Breast epithelium (tissue), 3 donors: ENCODE measurements around the gene DYNLRB2.

Experiments
- POLR2A ChIP-seq: fragments of 450-650 bp; IDR thresholded peaks from one replicate; pipeline ENCODE4 v1.6.1; 2016; ENCODE audit warnings: antibody characterized with exemption, mild to moderate bottlenecking, moderate library complexity
- POLR2AphosphoS5 ChIP-seq, 3 donors: sonication (generic); formaldehyde crosslinking; IDR thresholded peaks; one replicate each; pipeline ENCODE4 v1.6.1; 2017; ENCODE audit warnings: antibody characterized with exemption in 3 of 3
- TF ChIP-seq, protein P1 (sequence below), 3 donors: fragments of 450-650 bp; IDR thresholded peaks; one replicate each; pipeline ENCODE4 v1.5.1; 2016 to 2017; ENCODE audit warnings: antibody characterized with exemption in 3 of 3, mild to moderate bottlenecking in 3 of 3, moderate library complexity in 3 of 3

DNA sequence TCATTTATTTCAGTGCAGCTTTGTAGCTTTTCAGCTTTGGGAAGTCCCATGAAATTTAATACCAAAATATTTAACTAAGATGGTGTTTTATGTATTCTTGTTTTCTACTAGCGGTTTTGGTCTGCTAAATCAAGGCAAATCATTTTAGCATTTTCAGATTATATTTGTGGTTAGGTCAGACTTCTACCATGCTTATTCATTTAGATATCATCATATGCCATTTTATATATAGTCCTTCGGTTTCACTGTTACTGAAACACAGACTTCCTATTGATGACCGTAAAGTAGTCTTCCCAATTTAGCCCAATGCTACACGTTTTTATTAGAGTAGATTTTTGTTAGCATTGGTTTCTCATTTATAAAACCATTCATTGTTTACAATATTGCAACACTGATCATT, 5.5 kb downstream of the DYNLRB2 start:
- TF ChIP-seq, protein P1, sequence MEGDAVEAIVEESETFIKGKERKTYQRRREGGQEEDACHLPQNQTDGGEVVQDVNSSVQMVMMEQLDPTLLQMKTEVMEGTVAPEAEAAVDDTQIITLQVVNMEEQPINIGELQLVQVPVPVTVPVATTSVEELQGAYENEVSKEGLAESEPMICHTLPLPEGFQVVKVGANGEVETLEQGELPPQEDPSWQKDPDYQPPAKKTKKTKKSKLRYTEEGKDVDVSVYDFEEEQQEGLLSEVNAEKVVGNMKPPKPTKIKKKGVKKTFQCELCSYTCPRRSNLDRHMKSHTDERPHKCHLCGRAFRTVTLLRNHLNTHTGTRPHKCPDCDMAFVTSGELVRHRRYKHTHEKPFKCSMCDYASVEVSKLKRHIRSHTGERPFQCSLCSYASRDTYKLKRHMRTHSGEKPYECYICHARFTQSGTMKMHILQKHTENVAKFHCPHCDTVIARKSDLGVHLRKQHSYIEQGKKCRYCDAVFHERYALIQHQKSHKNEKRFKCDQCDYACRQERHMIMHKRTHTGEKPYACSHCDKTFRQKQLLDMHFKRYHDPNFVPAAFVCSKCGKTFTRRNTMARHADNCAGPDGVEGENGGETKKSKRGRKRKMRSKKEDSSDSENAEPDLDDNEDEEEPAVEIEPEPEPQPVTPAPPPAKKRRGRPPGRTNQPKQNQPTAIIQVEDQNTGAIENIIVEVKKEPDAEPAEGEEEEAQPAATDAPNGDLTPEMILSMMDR (IDR thresholded peaks at IDR 0.05): no peak
- no peak for TF ChIP-seq POLR2AphosphoS5 (IDR thresholded peaks at IDR 0.05)
- TF ChIP-seq POLR2A: no peak
